ENCODE data around the gene GCLM.

GCLM gene

GRCh38 chr1:93899543-93900207, 9.6 kb downstream of the GCLM start:
- in situ Hi-C loops (cut with MboI; ENCODE audit: low sequenced_read_pairs): no loop called here

DNA sequence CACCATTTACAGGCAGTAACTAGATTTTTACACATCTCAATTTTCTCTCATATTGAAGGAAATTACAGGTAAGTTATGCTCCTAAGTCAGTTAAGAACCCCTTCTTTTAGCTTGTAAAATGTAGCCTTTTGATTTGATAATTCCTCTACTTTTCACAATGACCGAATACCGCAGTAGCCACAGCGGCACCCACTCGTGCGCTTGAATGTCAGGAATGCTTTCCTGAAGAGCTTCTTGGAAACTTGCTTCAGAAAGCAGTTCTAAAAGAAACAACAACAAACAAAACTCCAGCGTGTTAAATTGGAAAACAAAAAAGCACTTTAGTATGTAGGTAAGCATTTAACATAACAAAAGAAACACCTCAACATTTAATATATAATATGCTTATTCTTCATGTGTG, 20.3 kb downstream of the GCLM start:
- in situ Hi-C loops (cut with MboI; ENCODE audit: low sequenced_read_pairs): no loop called here

GRCh38 chr1:93882269-93882668, 27.0 kb downstream of the GCLM start:
- in situ Hi-C loops (cut with MboI; ENCODE audit: low sequenced_read_pairs): no loop called here

GRCh38 chr1:93880731-93881130, 28.5 kb downstream of the GCLM start:
- in situ Hi-C loops (cut with MboI; ENCODE audit: low sequenced_read_pairs): no loop called here

DNA sequence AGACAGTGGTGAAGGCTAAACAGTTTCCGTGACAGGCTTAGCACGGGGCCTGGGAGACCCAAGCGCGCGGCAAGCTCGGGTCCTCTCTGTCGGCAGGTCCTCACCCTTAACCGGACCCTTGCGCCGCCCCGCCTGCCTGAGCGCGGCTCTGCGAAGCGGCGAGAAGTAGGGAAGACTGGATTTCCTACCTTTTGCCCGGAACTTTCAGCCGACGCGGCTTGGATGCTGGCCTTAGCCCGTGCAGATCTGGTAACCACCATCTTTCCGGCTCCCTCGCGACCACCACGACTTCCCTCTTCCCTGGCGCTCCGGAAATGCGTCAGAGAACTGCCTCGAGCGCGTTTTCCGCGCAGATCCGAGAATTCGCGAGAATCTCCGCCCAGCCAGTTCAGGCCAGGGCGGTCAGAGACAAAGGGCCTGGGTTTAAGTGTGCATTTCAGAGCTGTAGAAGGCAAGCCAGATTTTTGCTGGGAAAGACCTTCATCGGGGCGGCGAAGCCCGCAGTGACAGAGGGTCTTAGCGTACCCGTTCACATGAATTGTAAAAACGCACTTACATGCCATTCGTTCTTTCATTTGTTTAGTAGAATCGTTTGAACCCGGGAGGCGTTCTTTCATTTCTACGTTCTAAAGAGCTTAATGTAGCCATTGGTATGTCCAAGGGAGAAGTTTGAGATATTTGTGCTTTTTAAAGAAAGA, 30.2 kb downstream of the GCLM start, which contains the start of gene DNTTIP2:
TSS of gene DNTTIP2 (minus strand) at position 318 of the 698 bp plus-strand sequence. CDS start at position 260, 58 bp downstream.
- in situ Hi-C loops (cut with MboI; ENCODE audit: low sequenced_read_pairs): no loop called here

GRCh38 chr1:93878501-93878888, 30.7 kb downstream of the GCLM start:
- in situ Hi-C loops (cut with MboI; ENCODE audit: low sequenced_read_pairs): no loop called here

DNA sequence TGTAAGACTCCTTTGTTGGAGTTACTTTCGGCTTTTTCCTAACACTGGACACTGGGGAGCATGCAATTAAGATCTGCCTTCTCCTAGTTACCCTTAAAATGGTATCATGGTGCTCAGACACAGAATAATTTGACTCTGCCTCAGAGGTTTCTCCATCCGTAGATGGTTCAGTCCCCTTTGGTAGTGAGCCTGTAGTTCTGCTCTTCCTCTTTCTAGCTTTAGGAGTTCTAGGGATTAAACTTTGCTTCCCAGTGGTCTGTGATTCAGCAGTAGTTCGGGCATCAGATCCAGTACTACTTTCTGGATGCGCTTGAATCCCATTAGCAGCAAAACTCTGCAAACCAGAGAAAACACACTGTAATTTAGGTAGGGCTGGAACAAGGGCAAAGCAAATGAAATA, 31.7 kb downstream of the GCLM start:
- in situ Hi-C loops (cut with MboI; ENCODE audit: low sequenced_read_pairs): no loop called here

GRCh38 chr1:93876244-93876643, 33.0 kb downstream of the GCLM start:
- in situ Hi-C loops (cut with MboI; ENCODE audit: low sequenced_read_pairs): no loop called here

- in situ Hi-C loops (cut with MboI; ENCODE audit: low sequenced_read_pairs): loop anchor here (25.0 kb wide), 1 partner anchor 562 kb away; no protein-coding TSS in a partner anchor
Measured at GRCh38 chr1:93874025-93874651, 35.1 kb downstream of the GCLM start.

- in situ Hi-C loops (cut with MboI; ENCODE audit: low sequenced_read_pairs): loop anchor here (25.0 kb wide), 1 partner anchor 559 kb away; no protein-coding TSS in a partner anchor
Measured at GRCh38 chr1:93871366-93871765, 37.9 kb downstream of the GCLM start.

- in situ Hi-C loops (cut with MboI; ENCODE audit: low sequenced_read_pairs): loop anchor here (25.0 kb wide), 1 partner anchor 557 kb away; no protein-coding TSS in a partner anchor
Measured at GRCh38 chr1:93869653-93870052, 39.6 kb downstream of the GCLM start.

GRCh38 chr1:93868492-93868891, 40.7 kb downstream of the GCLM start:
- in situ Hi-C loops (cut with MboI; ENCODE audit: low sequenced_read_pairs): loop anchor here (25.0 kb wide), 1 partner anchor 556 kb away; no protein-coding TSS in a partner anchor

- in situ Hi-C loops (cut with MboI; ENCODE audit: low sequenced_read_pairs): loop anchor here (25.0 kb wide), 1 partner anchor 553 kb away; no protein-coding TSS in a partner anchor
Measured at GRCh38 chr1:93865253-93865652, 44.0 kb downstream of the GCLM start.

DNA sequence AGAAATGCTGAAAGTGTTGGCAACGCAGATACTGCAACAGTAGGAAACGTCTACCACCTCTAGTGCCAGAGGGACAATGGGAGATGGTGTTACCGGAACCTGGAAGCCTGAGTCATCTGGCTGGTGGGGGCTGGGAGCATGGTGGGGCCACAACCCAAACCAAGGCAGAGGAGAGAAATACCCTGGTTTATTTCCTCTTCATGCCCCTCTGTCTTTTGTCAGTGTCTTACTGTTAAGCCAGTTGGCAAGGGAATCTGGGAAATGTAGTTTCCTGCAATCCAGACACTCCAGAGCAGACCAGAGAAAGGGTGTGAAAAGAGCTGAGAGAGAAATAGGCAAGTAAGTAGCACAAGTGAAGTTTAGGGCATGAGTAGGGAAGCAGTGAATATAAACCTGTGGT, 45.1 kb downstream of the GCLM start:
- in situ Hi-C loops (cut with MboI; ENCODE audit: low sequenced_read_pairs): loop anchor here (25.0 kb wide), 1 partner anchor 552 kb away; no protein-coding TSS in a partner anchor

GRCh38 chr1:93857653-93858052, 51.6 kb downstream of the GCLM start:
- in situ Hi-C loops (cut with MboI; ENCODE audit: low sequenced_read_pairs): loop anchor here (25.0 kb wide), 1 partner anchor 545 kb away; no protein-coding TSS in a partner anchor

GRCh38 chr1:93855983-93856382, 53.2 kb downstream of the GCLM start:
- in situ Hi-C loops (cut with MboI; ENCODE audit: low sequenced_read_pairs): loop anchor here (25.0 kb wide), 1 partner anchor 544 kb away; no protein-coding TSS in a partner anchor

DNA sequence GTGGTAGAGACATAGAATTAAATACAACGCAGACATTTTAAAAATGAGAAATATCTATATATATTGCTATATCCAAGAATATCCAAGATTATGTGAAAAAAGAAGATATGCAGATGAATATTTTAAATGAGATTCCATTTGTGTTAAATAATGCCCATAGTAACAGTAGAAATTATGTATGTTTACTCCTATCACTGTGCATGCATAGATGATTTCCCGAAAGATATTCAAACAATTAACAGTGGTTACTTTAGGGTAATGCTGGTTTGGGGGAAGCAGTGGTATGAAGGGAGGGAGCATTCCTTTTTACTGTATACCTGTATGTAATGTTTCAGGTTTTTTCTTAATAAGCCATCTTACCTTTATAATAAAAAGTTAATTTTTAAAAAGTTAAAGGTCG, 55.3 kb downstream of the GCLM start:
- in situ Hi-C loops (cut with MboI; ENCODE audit: low sequenced_read_pairs): loop anchor here (25.0 kb wide), 1 partner anchor 542 kb away; no protein-coding TSS in a partner anchor

DNA sequence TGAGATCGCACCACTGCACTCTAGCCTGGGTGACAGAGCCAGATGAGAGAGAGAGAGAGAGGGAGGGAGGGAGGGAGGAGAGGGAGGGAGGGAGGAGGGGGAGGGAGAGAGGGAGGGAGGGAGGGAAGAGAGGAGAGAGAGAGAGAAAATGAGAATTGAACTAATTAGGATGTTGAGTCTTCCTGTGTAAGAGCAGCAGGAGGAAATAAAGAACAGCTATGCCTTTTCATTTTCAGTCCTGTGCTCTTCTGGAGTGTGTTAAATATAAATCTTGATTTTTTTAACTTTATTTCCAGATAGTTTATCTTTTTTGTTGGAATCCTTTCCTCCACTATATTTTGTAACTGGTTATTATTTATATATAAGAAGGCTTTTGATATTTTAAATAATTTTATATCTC, 57.4 kb downstream of the GCLM start:
- in situ Hi-C loops (cut with MboI; ENCODE audit: low sequenced_read_pairs): loop anchor here (25.0 kb wide), 1 partner anchor 540 kb away; no protein-coding TSS in a partner anchor

- in situ Hi-C loops (cut with MboI; ENCODE audit: low sequenced_read_pairs): loop anchor here (25.0 kb wide), 1 partner anchor 539 kb away; no protein-coding TSS in a partner anchor
Measured at GRCh38 chr1:93851327-93851712, 57.9 kb downstream of the GCLM start.

GRCh38 chr1:93850687-93851326, 58.4 kb downstream of the GCLM start:
- in situ Hi-C loops (cut with MboI; ENCODE audit: low sequenced_read_pairs): loop anchor here (25.0 kb wide), 1 partner anchor 539 kb away; no protein-coding TSS in a partner anchor
